Stimulated activated CD4-positive, alpha-beta T cell treated with anti-CD3 and anti-CD28 coated beads, TNF-alpha, amount 100 ng/mL, for 1 hour (primary cell): Measurements from ENCODE around the gene ANKRD13D.
"Not testable (repeated sequence)": the region's sequence is repeated elsewhere in the genome, so short reads cannot be mapped to it uniquely, and the experiment has no call there.

Experiments
- DNase-seq, 3 donors: peaks; one replicate each; pipeline ENCODE4 v3.0.0-alpha.2; 2020; ENCODE audit warnings: low read depth in 3 of 3, low spot score in 1 of 3

Gene ANKRD13D

GRCh38 chr11:67289226-67289650 lies at the start of gene ANKRD13D:
Gene ANKRD13D, plus strand, starts transcription at chr11:67289303. Its CDS starts 158 bp downstream, at chr11:67289461.
- no peak for DNase-seq

GRCh38 chr11:67239783-67240575 lies 49.1 kb upstream of the ANKRD13D start:
- peak; percentile 85 to 94 (median 92) for DNase-seq

- peak; percentile 47 to 56 (median 51) for DNase-seq
These were observed 48.3 kb upstream of the ANKRD13D start for GRCh38 chr11:67240576-67241389.

GRCh38 chr11:67242548-67242947 lies 46.6 kb upstream of the ANKRD13D start:
- no peak for DNase-seq

GRCh38 chr11:67243051-67243450 lies 46.1 kb upstream of the ANKRD13D start:
- no peak for DNase-seq

- no peak for DNase-seq
These were observed 44.1 kb upstream of the ANKRD13D start for GRCh38 chr11:67245046-67245445.

GRCh38 chr11:67247946-67248550 lies 41.1 kb upstream of the ANKRD13D start:
- DNase-seq, result no peak

GRCh38 chr11:67248653-67249052 lies 40.5 kb upstream of the ANKRD13D start:
- no peak for DNase-seq

GRCh38 chr11:67250059-67251043 lies 38.8 kb upstream of the ANKRD13D start:
- no peak for DNase-seq

- DNase-seq, result no peak
These were observed 37.3 kb upstream of the ANKRD13D start for GRCh38 chr11:67251841-67252240.

GRCh38 chr11:67252831-67253239 lies 36.3 kb upstream of the ANKRD13D start:
- no peak for DNase-seq

GRCh38 chr11:67253872-67254624 lies 35.1 kb upstream of the ANKRD13D start:
- DNase-seq, result no peak

GRCh38 chr11:67254798-67255197 lies 34.3 kb upstream of the ANKRD13D start:
- no peak for DNase-seq

GRCh38 chr11:67255353-67255752 lies 33.8 kb upstream of the ANKRD13D start:
- no peak for DNase-seq

- no peak for DNase-seq
These were observed 33.2 kb upstream of the ANKRD13D start for GRCh38 chr11:67255864-67256263.

- no peak for DNase-seq
These were observed 32.5 kb upstream of the ANKRD13D start for GRCh38 chr11:67256477-67257135.

GRCh38 chr11:67260406-67260805 lies 28.7 kb upstream of the ANKRD13D start:
- no peak for DNase-seq

GRCh38 chr11:67260885-67261639 lies 28.0 kb upstream of the ANKRD13D start:
- DNase-seq, result not testable (repeated sequence)

- DNase-seq, result no peak
These were observed 27.5 kb upstream of the ANKRD13D start for GRCh38 chr11:67261640-67261945.
